Activated B cell treated with CpG ODN at 0.5 μM for 24 hours (primary cell): ENCODE measurements around the gene GPBAR1. TPM values are rescaled to one million over a fixed set of nuclear protein-coding genes. Genes with fewer than 3 reads are reported as not detected.

Experiments used
- ATAC-seq: fragments of 200-7000 bp; cut with Tn5 transposase; one replicate; pipeline ENCODE4 v1.10.0; 2021; ENCODE audit warnings: low read depth, mild to moderate bottlenecking, moderate library complexity
- CTCF ChIA-PET: fragments of 350-600 bp; sonication (Branson Sonifier 250); formaldehyde crosslinking; loops from one replicate; lab custom pipeline; 2021; ENCODE audit warnings: antibody characterized with exemption; lab: Charles Lee
- POLR2A ChIA-PET: fragments of 350-600 bp; sonication (Branson Sonifier 250); formaldehyde crosslinking; loops from one replicate; lab custom pipeline; 2021; ENCODE audit warnings: antibody characterized with exemption; lab: Charles Lee
- DNase-seq: peaks from one replicate; pipeline ENCODE4 v3.0.0; 2022
- H3K27ac Mint-ChIP-seq: one replicate; pipeline ENCODE4 v1.8.0; 2020; ENCODE audit warnings: mixed read lengths
- H3K27me3 Mint-ChIP-seq: one replicate; pipeline ENCODE4 v1.8.0; 2021; ENCODE audit warnings: mixed read lengths
- H3K36me3 Mint-ChIP-seq: one replicate; pipeline ENCODE4 v1.8.0; 2021; ENCODE audit warnings: low read depth, mixed read lengths
- H3K4me1 Mint-ChIP-seq: one replicate; pipeline ENCODE4 v1.8.0; 2021; ENCODE audit warnings: mixed read lengths
- H3K4me3 Mint-ChIP-seq: one replicate; pipeline ENCODE4 v1.8.0; 2020; ENCODE audit warnings: mild to moderate bottlenecking, mixed read lengths
- H3K9me3 Mint-ChIP-seq: one replicate; pipeline ENCODE4 v1.8.0; 2020; ENCODE audit warnings: mixed read lengths
- intact Hi-C: fragments of 100-400 bp; cut with micrococcal nuclease; formaldehyde crosslinking; loops from one replicate; pipeline ENCODE4 v1.15.1; 2024
- total RNA-seq: library from RNA; stranded (reverse); gene quantifications from 2 replicates; pipeline ENCODE4 v1.2.3, GENCODE V29; 2022
- TF ChIP-seq, protein P1 (sequence below): fragments of 200-600 bp; IDR thresholded peaks from one replicate; pipeline ENCODE4 v1.8.0; 2022; ENCODE audit warnings: antibody characterized with exemption, mild to moderate bottlenecking

GPBAR1 gene
- total RNA-seq, 1 donor from 2014 or later: 0.67 TPM

DNA sequence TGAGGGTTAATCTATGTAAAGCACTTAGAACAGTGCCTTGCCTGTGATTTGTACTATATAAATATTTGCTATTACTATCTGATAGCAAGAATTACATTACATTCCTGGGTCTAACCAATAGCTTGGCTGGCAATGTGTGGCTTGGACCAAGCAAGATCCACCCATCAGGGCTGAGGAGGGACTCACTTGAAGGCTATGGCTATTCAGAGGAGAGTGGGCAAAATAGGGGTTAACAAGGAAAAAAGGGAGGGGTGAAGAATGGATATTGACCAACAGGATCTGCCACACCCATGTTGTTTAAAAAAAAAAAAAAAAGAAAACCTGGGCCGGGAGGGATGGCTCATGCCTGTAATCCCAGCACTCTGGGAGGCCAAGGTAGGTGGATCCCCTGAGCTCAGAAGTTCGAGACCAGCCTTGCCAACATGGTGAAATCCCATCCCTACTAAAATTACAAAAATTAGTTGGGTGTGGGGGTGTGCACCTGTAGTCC is 51.5 kb downstream of the GPBAR1 start:
- intact Hi-C loops: no loop called here
- Mint-ChIP-seq H3K4me1 (peaks cover 5% of the 10 kb centered on the region), H3K9me3 (no peaks in the 10 kb centered on the region), H3K27ac (no peak overlapping the region), H3K36me3 (no peaks in the 10 kb centered on the region), H3K27me3 (no peaks in the 10 kb centered on the region), H3K4me3 (no peak overlapping the region)
- no peak for DNase-seq
- TF ChIP-seq, protein P1, sequence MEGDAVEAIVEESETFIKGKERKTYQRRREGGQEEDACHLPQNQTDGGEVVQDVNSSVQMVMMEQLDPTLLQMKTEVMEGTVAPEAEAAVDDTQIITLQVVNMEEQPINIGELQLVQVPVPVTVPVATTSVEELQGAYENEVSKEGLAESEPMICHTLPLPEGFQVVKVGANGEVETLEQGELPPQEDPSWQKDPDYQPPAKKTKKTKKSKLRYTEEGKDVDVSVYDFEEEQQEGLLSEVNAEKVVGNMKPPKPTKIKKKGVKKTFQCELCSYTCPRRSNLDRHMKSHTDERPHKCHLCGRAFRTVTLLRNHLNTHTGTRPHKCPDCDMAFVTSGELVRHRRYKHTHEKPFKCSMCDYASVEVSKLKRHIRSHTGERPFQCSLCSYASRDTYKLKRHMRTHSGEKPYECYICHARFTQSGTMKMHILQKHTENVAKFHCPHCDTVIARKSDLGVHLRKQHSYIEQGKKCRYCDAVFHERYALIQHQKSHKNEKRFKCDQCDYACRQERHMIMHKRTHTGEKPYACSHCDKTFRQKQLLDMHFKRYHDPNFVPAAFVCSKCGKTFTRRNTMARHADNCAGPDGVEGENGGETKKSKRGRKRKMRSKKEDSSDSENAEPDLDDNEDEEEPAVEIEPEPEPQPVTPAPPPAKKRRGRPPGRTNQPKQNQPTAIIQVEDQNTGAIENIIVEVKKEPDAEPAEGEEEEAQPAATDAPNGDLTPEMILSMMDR: no peak
- ATAC-seq: no peak
- POLR2A ChIA-PET: no interaction called here
- CTCF ChIA-PET: interaction anchor here (0.6 to 1.0 kb wide), 2 partner anchors 12 to 89 kb away, joined by 3 to 4 read pairs; no protein-coding TSS in a partner anchor

DNA sequence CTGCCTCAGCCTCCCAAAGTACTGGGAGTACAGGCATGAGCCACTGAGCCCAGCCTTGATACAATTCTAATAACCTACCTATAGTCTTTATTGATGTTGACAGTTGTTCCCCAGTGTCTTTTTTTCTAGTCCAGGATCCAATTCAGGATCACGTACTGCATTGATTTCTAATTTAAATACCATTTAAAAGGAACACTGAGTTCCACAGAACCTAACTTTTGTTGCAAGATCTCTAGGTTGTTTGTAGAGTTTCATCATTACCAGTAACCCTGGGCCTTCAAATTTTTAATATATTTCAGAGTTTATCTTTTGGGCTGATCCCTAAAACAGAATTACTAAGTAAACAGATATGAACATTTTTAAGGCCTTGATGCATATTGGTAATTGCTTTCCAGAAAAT is 52.5 kb downstream of the GPBAR1 start:
- Mint-ChIP-seq H3K36me3 (no peaks in the 10 kb centered on the region), H3K4me1 (peaks cover 5% of the 10 kb centered on the region), H3K9me3 (no peaks in the 10 kb centered on the region), H3K27me3 (no peaks in the 10 kb centered on the region), H3K4me3 (no peak overlapping the region), H3K27ac (no peak overlapping the region)
- CTCF ChIA-PET: no interaction called here
- POLR2A ChIA-PET: no interaction called here
- no peak for DNase-seq
- intact Hi-C loops: no loop called here
- no peak for ATAC-seq
- TF ChIP-seq, protein P1: no peak

Other genes starting within 250 kb of the GPBAR1 start
- gene RUFY4, start 191.8 kb upstream of the GPBAR1 start, total RNA-seq: 0.53 TPM in 1 of 2 replicates, not detected in the other
- not detected in 2 replicates for gene CXCR2, start 135.0 kb upstream of the GPBAR1 start, total RNA-seq
- gene CXCR1, start 94.1 kb upstream of the GPBAR1 start, total RNA-seq: not detected in 2 replicates
- gene ARPC2, start 43.8 kb upstream of the GPBAR1 start, total RNA-seq: 711 and 737 TPM in 2 replicates
- 63.4 and 63.6 TPM in 2 replicates for gene AAMP, start 9.1 kb downstream of the GPBAR1 start, total RNA-seq
- gene PNKD, start 9.5 kb downstream of the GPBAR1 start, total RNA-seq: 21.0 and 23.7 TPM in 2 replicates
- 40.7 and 45.0 TPM in 2 replicates for gene TMBIM1, start 31.5 kb downstream of the GPBAR1 start, total RNA-seq
- not detected in 2 replicates for gene CATIP, start 95.8 kb downstream of the GPBAR1 start, total RNA-seq
- gene SLC11A1, start 121.3 kb downstream of the GPBAR1 start, total RNA-seq: 0.89 and 0.93 TPM in 2 replicates
- gene CTDSP1, start 138.9 kb downstream of the GPBAR1 start, total RNA-seq: 107 and 118 TPM in 2 replicates
- 0.07 TPM in 1 of 2 replicates, not detected in the other for gene VIL1, start 158.1 kb downstream of the GPBAR1 start, total RNA-seq